ENCODE data around the gene ARL14. TPM values are rescaled to one million over a fixed set of nuclear protein-coding genes. Genes with fewer than 3 reads are reported as not detected.

ARL14 gene
- total RNA-seq, 1 donor from 2014 or later: not detected

- no peak for DNase-seq (ENCODE audit: extremely low read depth, low read depth, low spot score)
Measured at GRCh38 chr3:160719710-160720109, 42.8 kb downstream of the ARL14 start.

GRCh38 chr3:160720123-160720746, 43.3 kb downstream of the ARL14 start:
- no peak for DNase-seq (ENCODE audit: extremely low read depth, low read depth, low spot score)

- no peak for DNase-seq (ENCODE audit: extremely low read depth, low read depth, low spot score)
Measured at GRCh38 chr3:160722331-160722730, 45.4 kb downstream of the ARL14 start.

GRCh38 chr3:160725338-160725737, 48.4 kb downstream of the ARL14 start:
- no peak for DNase-seq (ENCODE audit: extremely low read depth, low read depth, low spot score)

Other genes starting within 250 kb of the ARL14 start
- gene TRIM59, start 227.4 kb upstream of the ARL14 start, total RNA-seq: 7.1 and 9.0 TPM in 2 replicates
- gene KPNA4, start 111.6 kb upstream of the ARL14 start, total RNA-seq: 32.3 and 39.7 TPM in 2 replicates
- 1.9 and 3.2 TPM in 2 replicates for gene PPM1L, start 79.1 kb downstream of the ARL14 start, total RNA-seq

Data from glomerular endothelial cell (primary cell).